ENCODE results near the gene JARID2. TPM values are rescaled to one million over a fixed set of nuclear protein-coding genes. Genes with fewer than 3 reads are reported as not detected.

Gene JARID2
- polyA plus RNA-seq, 1 experiment, result 9.7 TPM

- Histone ChIP-seq H3K27me3 (ENCODE audit: control insufficient read depth, insufficient read depth, low read length) (no peaks in the 10 kb centered on the region), H3K4me3 (ENCODE audit: low read depth, low read length) (no peak overlapping the region), H3K27ac (ENCODE audit: low read depth, low read length) (no peak overlapping the region), H3K9me3 (ENCODE audit: control insufficient read depth, insufficient read depth, low read length) (no peaks in the 10 kb centered on the region)
- ChIA-PET CTCF (interaction anchor here (0.5 to 2.8 kb wide), 3 partner anchors 10 to 743 kb away, joined by 5 to 10 read pairs (median 8); no protein-coding TSS in a partner anchor), POLR2A (no interaction called here)
- DNase-seq (ENCODE audit: low read depth, low spot score), result no peak
- TF ChIP-seq CTCF (IDR thresholded peaks at IDR 0.05; ENCODE audit: low read depth, low read length), result peak; percentile 59
These were observed 218.4 kb downstream of the JARID2 start for GRCh38 chr6:15464211-15464725.

GRCh38 chr6:15465212-15465611, 219.3 kb downstream of the JARID2 start:
- CTCF ChIA-PET, result interaction anchor here (2.6 kb wide), 1 partner anchor 9 kb away, joined by 8 read pairs; no protein-coding TSS in a partner anchor
- H3K27me3 ChIP-seq (ENCODE audit: control insufficient read depth, insufficient read depth, low read length), result no peaks in the 10 kb centered on the region
- H3K9me3 ChIP-seq (ENCODE audit: control insufficient read depth, insufficient read depth, low read length), result no peaks in the 10 kb centered on the region
- no peak overlapping the region for H3K4me3 ChIP-seq (ENCODE audit: low read depth, low read length)
- TF ChIP-seq CTCF (IDR thresholded peaks at IDR 0.05; ENCODE audit: low read depth, low read length), result no peak
- POLR2A ChIA-PET, result no interaction called here
- no peak overlapping the region for H3K27ac ChIP-seq (ENCODE audit: low read depth, low read length)
- DNase-seq (ENCODE audit: low read depth, low spot score), result no peak

- CTCF ChIA-PET, result no interaction called here
- no peak for TF ChIP-seq CTCF (IDR thresholded peaks at IDR 0.05; ENCODE audit: low read depth, low read length)
- H3K27ac ChIP-seq (ENCODE audit: low read depth, low read length), result no peak overlapping the region
- POLR2A ChIA-PET, result interaction anchor here (0.6 kb wide), 2 partner anchors 53 to 138 kb away, joined by 3 to 4 read pairs; no protein-coding TSS in a partner anchor
- no peak overlapping the region for H3K4me3 ChIP-seq (ENCODE audit: low read depth, low read length)
- DNase-seq (ENCODE audit: low read depth, low spot score), result no peak
- no peaks in the 10 kb centered on the region for H3K27me3 ChIP-seq (ENCODE audit: control insufficient read depth, insufficient read depth, low read length)
- no peaks in the 10 kb centered on the region for H3K9me3 ChIP-seq (ENCODE audit: control insufficient read depth, insufficient read depth, low read length)
These were observed 224.9 kb downstream of the JARID2 start for GRCh38 chr6:15470746-15471145.

GRCh38 chr6:15472621-15473020, 226.8 kb downstream of the JARID2 start:
- H3K4me3 ChIP-seq (ENCODE audit: low read depth, low read length), result no peak overlapping the region
- no peak for TF ChIP-seq CTCF (IDR thresholded peaks at IDR 0.05; ENCODE audit: low read depth, low read length)
- no peak for DNase-seq (ENCODE audit: low read depth, low spot score)
- H3K27me3 ChIP-seq (ENCODE audit: control insufficient read depth, insufficient read depth, low read length), result no peaks in the 10 kb centered on the region
- ChIA-PET POLR2A (no interaction called here), CTCF (no interaction called here)
- H3K27ac ChIP-seq (ENCODE audit: low read depth, low read length), result no peak overlapping the region
- no peaks in the 10 kb centered on the region for H3K9me3 ChIP-seq (ENCODE audit: control insufficient read depth, insufficient read depth, low read length)

GRCh38 chr6:15473174-15473573, 227.3 kb downstream of the JARID2 start:
- Histone ChIP-seq H3K4me3 (ENCODE audit: low read depth, low read length) (no peak overlapping the region), H3K27ac (ENCODE audit: low read depth, low read length) (no peak overlapping the region), H3K27me3 (ENCODE audit: control insufficient read depth, insufficient read depth, low read length) (no peaks in the 10 kb centered on the region), H3K9me3 (ENCODE audit: control insufficient read depth, insufficient read depth, low read length) (no peaks in the 10 kb centered on the region)
- no peak for DNase-seq (ENCODE audit: low read depth, low spot score)
- no peak for TF ChIP-seq CTCF (IDR thresholded peaks at IDR 0.05; ENCODE audit: low read depth, low read length)
- ChIA-PET CTCF (interaction anchor here (1.7 kb wide), 1 partner anchor 9 kb away, joined by 8 read pairs; no protein-coding TSS in a partner anchor), POLR2A (interaction anchor here (0.5 kb wide), 1 partner anchor 190 kb away, joined by 3 read pairs; the partner anchor contains the start of gene DTNBP1)
